SK-N-SH (cell line): Measurements from ENCODE around the gene LIPJ. TPM values are rescaled to one million over a fixed set of nuclear protein-coding genes. Genes with fewer than 3 reads are reported as not detected.

Experiments used
- CTCF ChIA-PET: fragments of 300-600, 350-600 bp; formaldehyde crosslinking; extraction: SDS; loops from one replicate; lab custom pipeline; 2021; lab: Yijun Ruan, JAX
- POLR2A ChIA-PET: fragments of 350-600 bp; sonication (Branson Sonifier 250); formaldehyde crosslinking; extraction: SDS; loops from one replicate; lab custom pipeline; 2020; ENCODE audit warnings: antibody characterized with exemption, inconsistent platforms; lab: Yijun Ruan, JAX
- DNase-seq: peaks from one replicate; pipeline ENCODE4 v3.0.0; 2012
- H2AFZ ChIP-seq: fragments of 200-600 bp; sonication (generic); 2 replicates; pipeline ENCODE4 v1.8.1; 2016; ENCODE audit warnings: antibody characterized with exemption, mild to moderate bottlenecking, low read depth
- H3F3A ChIP-seq: fragments of 200-600 bp; sonication (generic); replicated peaks from 2 replicates; pipeline ENCODE3; 2016; ENCODE audit warnings: antibody characterized with exemption, mild to moderate bottlenecking; ENCODE audit not compliant: insufficient read depth
- H3K27ac ChIP-seq, 2 experiments: fragments of 200-500 bp in 1 of 2; fragments of 200-600 bp in 1 of 2; sonication (Bioruptor generic) in 1 of 2; sonication (generic), shearing (Covaris generic) in 1 of 2; 2 replicates each; pipeline versions ENCODE4 v1.5.1 to v1.6.1; 2014 to 2016; ENCODE audit warnings: low read depth in 2 of 2, inconsistent platforms in 1 of 2, low read length in 1 of 2, mild to moderate bottlenecking in 1 of 2, mixed read lengths in 1 of 2
- H3K27me3 ChIP-seq: fragments of 200-600 bp; sonication (generic), shearing (Covaris generic); 2 replicates; pipeline ENCODE4 v1.6.1; 2016; ENCODE audit warnings: mixed run types; ENCODE audit not compliant: insufficient read depth
- H3K36me3 ChIP-seq, 2 experiments: fragments of 200-500 bp in 1 of 2; fragments of 200-600 bp in 1 of 2; sonication (Bioruptor generic) in 1 of 2; sonication (generic) in 1 of 2; replicated peaks in 1 of 2; 2 replicates each; pipeline versions ENCODE3 to v1.5.1; 2014 to 2016; ENCODE audit warnings: low read length in 1 of 2, mild to moderate bottlenecking in 1 of 2; ENCODE audit not compliant: insufficient read depth in 2 of 2, control insufficient read depth in 1 of 2
- H3K4me1 ChIP-seq, 2 experiments: fragments of 200-500 bp in 1 of 2; fragments of 200-600 bp in 1 of 2; sonication (Bioruptor generic) in 1 of 2; sonication (generic), shearing (Covaris generic) in 1 of 2; 2 replicates each; pipeline versions ENCODE4 v1.5.1 to v1.6.1; 2014 to 2016; ENCODE audit warnings: low read depth in 1 of 2, low read length in 1 of 2, mixed run types in 1 of 2; ENCODE audit not compliant: insufficient read depth in 2 of 2, control insufficient read depth in 1 of 2
- H3K4me2 ChIP-seq: fragments of 200-600 bp; sonication (generic), shearing (Covaris generic); 2 replicates; pipeline ENCODE4 v1.6.1; 2017; ENCODE audit warnings: mixed run types
- H3K4me3 ChIP-seq, 2 experiments: fragments of 200-500 bp in 1 of 2; fragments of 200-600 bp in 1 of 2; sonication (Bioruptor generic) in 1 of 2; sonication (generic), shearing (Covaris generic) in 1 of 2; 2 replicates each; pipeline versions ENCODE4 v1.5.1 to v1.8.1; 2014 to 2016; ENCODE audit warnings: low read depth in 2 of 2, inconsistent platforms in 1 of 2, low read length in 1 of 2, mild to moderate bottlenecking in 1 of 2, mixed read lengths in 1 of 2, moderate library complexity in 1 of 2
- H3K79me2 ChIP-seq: fragments of 200-600 bp; sonication (generic); 2 replicates; pipeline ENCODE4 v1.8.1; 2017; ENCODE audit warnings: mild to moderate bottlenecking; ENCODE audit not compliant: insufficient read depth
- H3K9ac ChIP-seq: fragments of 200-600 bp; sonication (generic); 2 replicates; pipeline ENCODE4 v1.6.1; 2017; ENCODE audit warnings: mixed run types
- H3K9me2 ChIP-seq: fragments of 200-600 bp; sonication (generic); 2 replicates; pipeline ENCODE4 v1.6.1; 2017; ENCODE audit warnings: mixed run types
- H3K9me3 ChIP-seq: fragments of 200-600 bp; sonication (generic); 2 replicates; pipeline ENCODE4 v1.6.1; 2017; ENCODE audit warnings: mixed run types, mild to moderate bottlenecking, moderate library complexity
- H4K20me1 ChIP-seq: fragments of 200-600 bp; sonication (generic); 2 replicates; pipeline ENCODE4 v1.6.1; 2017; ENCODE audit warnings: mild to moderate bottlenecking, mixed run types; ENCODE audit not compliant: insufficient read depth
- CHD2 ChIP-seq: fragments of 150-350 bp; IDR thresholded peaks from 2 replicates; pipeline ENCODE4 v1.6.1; 2018; ENCODE audit warnings: low read length; ENCODE audit not compliant: partially characterized antibody
- EP300 ChIP-seq, 2 experiments: IDR thresholded peaks; 2 replicates each; pipeline versions ENCODE4 v1.4.0 to v1.6.1; 2012; ENCODE audit warnings: borderline replicate concordance in 1 of 2, low read depth in 1 of 2, low read length in 1 of 2
- FOSL2 ChIP-seq: IDR thresholded peaks from 2 replicates; pipeline ENCODE4 v1.4.0; 2012; ENCODE audit warnings: low read depth, mild to moderate bottlenecking, moderate library complexity, borderline replicate concordance
- FOXJ3 ChIP-seq: sonication (generic); formaldehyde crosslinking; IDR thresholded peaks from 2 replicates; pipeline ENCODE4 v1.5.1; 2020; ENCODE audit warnings: mild to moderate bottlenecking, missing genetic modification reagents
- FOXM1 ChIP-seq: IDR thresholded peaks from 2 replicates; pipeline ENCODE4 v1.4.0; 2012; ENCODE audit warnings: low read depth, mild to moderate bottlenecking
- GATA2 ChIP-seq: sonication (generic); formaldehyde crosslinking; IDR thresholded peaks from 2 replicates; pipeline ENCODE4 v1.5.0; 2020; ENCODE audit warnings: mild to moderate bottlenecking, missing genetic modification reagents
- JUND ChIP-seq: IDR thresholded peaks from 2 replicates; pipeline ENCODE4 v1.4.0; 2012
- MXI1 ChIP-seq: IDR thresholded peaks from 2 replicates; pipeline ENCODE4 v1.6.1; 2012; ENCODE audit warnings: mild to moderate bottlenecking, low read depth, low read length, improper control_type of control experiment
- POLR2AphosphoS5 ChIP-seq: IDR thresholded peaks from 2 replicates; pipeline ENCODE4 v1.6.1; 2012; ENCODE audit warnings: low read depth, low read length
- RFX5 ChIP-seq: IDR thresholded peaks from 2 replicates; pipeline ENCODE4 v1.6.1; 2012; ENCODE audit warnings: mild to moderate bottlenecking, improper control_type of control experiment, low read length
- RXRA ChIP-seq: IDR thresholded peaks from 2 replicates; pipeline ENCODE4 v1.4.0; 2012; ENCODE audit warnings: low read depth, mild to moderate bottlenecking, borderline replicate concordance
- SMC3 ChIP-seq: IDR thresholded peaks from 2 replicates; pipeline ENCODE4 v1.6.1; 2012; ENCODE audit warnings: low read depth, low read length, improper control_type of control experiment
- TCF12 ChIP-seq: IDR thresholded peaks from 2 replicates; pipeline ENCODE4 v1.4.0; 2012
- TEAD4 ChIP-seq: IDR thresholded peaks from 2 replicates; pipeline ENCODE4 v1.4.0; 2012; ENCODE audit warnings: mild to moderate bottlenecking, borderline replicate concordance; ENCODE audit not compliant: insufficient read depth
- YY1 ChIP-seq: IDR thresholded peaks from 2 replicates; pipeline ENCODE4 v1.4.0; 2012; ENCODE audit warnings: low read depth, mild to moderate bottlenecking
- WGBS: methylation state at CpG from one replicate; pipeline ENCODE4 v1.1.6; 2017; ENCODE audit warnings: low lambda C conversion rate; 5-methylcytosine and 5-hydroxymethylcytosine counted together
- polyA plus RNA-seq, 3 experiments: library from polyadenylated mRNA; depleted of rRNA; stranded (reverse); fragments of >200 nt; gene quantifications; 2 replicates each; pipeline ENCODE4 v1.2.3, GENCODE V29; 2012
- TF ChIP-seq, protein P1 (sequence below): IDR thresholded peaks from 2 replicates; pipeline ENCODE4 v1.6.1; 2012; ENCODE audit warnings: mild to moderate bottlenecking, low read depth, low read length, moderate library complexity
- TF ChIP-seq, protein P2 (sequence below): IDR thresholded peaks from 2 replicates; pipeline ENCODE4 v1.4.0; 2012; ENCODE audit warnings: low read depth
- TF ChIP-seq, protein P3 (sequence below): IDR thresholded peaks from 2 replicates; pipeline ENCODE4 v1.4.0; 2012; ENCODE audit warnings: low read depth, borderline replicate concordance
- TF ChIP-seq, protein P4 (sequence below): fragments of 150-350 bp; IDR thresholded peaks from 2 replicates; pipeline ENCODE4 v1.6.1; 2016; ENCODE audit warnings: mild to moderate bottlenecking, low read depth, low read length

Gene LIPJ
- polyA plus RNA-seq, 1 of the 3 experiments (the other 2 are of a cell fraction), result not detected

DNA sequence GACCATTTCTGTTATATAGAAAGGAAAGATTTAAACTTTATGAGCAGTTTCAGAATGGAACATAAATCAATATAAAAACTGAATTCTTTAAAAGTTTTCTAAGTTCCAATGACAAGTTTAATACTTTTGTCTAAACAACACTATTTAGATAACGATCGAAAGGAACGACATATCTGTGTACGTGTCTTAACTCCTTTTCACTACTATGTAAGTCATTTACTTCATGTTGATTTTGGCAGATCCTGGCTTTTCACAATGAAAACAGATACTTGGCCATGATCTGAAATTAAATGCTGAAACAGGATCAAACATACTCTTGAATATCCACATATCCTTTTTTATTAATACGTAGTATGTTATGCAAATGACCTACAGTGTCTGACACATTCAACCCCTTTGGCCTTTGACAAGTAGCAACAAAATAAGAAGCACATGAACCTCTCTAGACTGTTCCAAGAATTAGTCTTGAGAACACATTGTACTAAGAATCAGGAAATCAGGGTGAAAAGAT is 45.4 kb upstream of the LIPJ start:
- Histone ChIP-seq H3K27me3 (no peaks in the 10 kb centered on the region), H3F3A (no peaks in the 10 kb centered on the region), H2AFZ (no peak overlapping the region), H3K27ac (no peak overlapping the region)
- TF ChIP-seq CHD2 (no peak), TCF12 (no peak), MXI1 (no peak), SMC3 (no peak), TEAD4 (no peak), EP300 (IDR thresholded peaks at IDR 0.05; ENCODE audit: borderline replicate concordance in 1 of 2, low read depth in 1 of 2, low read length in 1 of 2) (no peak), POLR2AphosphoS5 (no peak), YY1 (no peak), GATA2 (CRISPR knock-in tag) (no peak), FOSL2 (no peak), FOXM1 (no peak), JUND (no peak), FOXJ3 (no peak), RXRA (no peak)
- TF ChIP-seq, protein P1, sequence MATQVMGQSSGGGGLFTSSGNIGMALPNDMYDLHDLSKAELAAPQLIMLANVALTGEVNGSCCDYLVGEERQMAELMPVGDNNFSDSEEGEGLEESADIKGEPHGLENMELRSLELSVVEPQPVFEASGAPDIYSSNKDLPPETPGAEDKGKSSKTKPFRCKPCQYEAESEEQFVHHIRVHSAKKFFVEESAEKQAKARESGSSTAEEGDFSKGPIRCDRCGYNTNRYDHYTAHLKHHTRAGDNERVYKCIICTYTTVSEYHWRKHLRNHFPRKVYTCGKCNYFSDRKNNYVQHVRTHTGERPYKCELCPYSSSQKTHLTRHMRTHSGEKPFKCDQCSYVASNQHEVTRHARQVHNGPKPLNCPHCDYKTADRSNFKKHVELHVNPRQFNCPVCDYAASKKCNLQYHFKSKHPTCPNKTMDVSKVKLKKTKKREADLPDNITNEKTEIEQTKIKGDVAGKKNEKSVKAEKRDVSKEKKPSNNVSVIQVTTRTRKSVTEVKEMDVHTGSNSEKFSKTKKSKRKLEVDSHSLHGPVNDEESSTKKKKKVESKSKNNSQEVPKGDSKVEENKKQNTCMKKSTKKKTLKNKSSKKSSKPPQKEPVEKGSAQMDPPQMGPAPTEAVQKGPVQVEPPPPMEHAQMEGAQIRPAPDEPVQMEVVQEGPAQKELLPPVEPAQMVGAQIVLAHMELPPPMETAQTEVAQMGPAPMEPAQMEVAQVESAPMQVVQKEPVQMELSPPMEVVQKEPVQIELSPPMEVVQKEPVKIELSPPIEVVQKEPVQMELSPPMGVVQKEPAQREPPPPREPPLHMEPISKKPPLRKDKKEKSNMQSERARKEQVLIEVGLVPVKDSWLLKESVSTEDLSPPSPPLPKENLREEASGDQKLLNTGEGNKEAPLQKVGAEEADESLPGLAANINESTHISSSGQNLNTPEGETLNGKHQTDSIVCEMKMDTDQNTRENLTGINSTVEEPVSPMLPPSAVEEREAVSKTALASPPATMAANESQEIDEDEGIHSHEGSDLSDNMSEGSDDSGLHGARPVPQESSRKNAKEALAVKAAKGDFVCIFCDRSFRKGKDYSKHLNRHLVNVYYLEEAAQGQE, result no peak
- TF ChIP-seq, protein P2, sequence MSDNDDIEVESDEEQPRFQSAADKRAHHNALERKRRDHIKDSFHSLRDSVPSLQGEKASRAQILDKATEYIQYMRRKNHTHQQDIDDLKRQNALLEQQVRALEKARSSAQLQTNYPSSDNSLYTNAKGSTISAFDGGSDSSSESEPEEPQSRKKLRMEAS, result no peak
- TF ChIP-seq, all 33 proteins: peak for 0
- CTCF ChIA-PET, result interaction anchor here (2.6 kb wide), 1 partner anchor 9 kb away, joined by 7 read pairs; no protein-coding TSS in a partner anchor
- H4K20me1 ChIP-seq, result no peaks in the 10 kb centered on the region
- H3K4me1 ChIP-seq, result no peaks in the 10 kb centered on the region
- H3K36me3 ChIP-seq, result no peaks in the 10 kb centered on the region
- H3K4me3 ChIP-seq, result no peak overlapping the region
- POLR2A ChIA-PET, result no interaction called here
- 97% methylated on average over 5 of the region's 5 CpGs for WGBS
- no peak overlapping the region for H3K4me2 ChIP-seq
- H3K9me3 ChIP-seq, result no peaks in the 10 kb centered on the region
- no peaks in the 10 kb centered on the region for H3K9me2 ChIP-seq
- no peaks in the 10 kb centered on the region for H3K79me2 ChIP-seq
- no peak for DNase-seq
- H3K9ac ChIP-seq, result no peak overlapping the region

DNA sequence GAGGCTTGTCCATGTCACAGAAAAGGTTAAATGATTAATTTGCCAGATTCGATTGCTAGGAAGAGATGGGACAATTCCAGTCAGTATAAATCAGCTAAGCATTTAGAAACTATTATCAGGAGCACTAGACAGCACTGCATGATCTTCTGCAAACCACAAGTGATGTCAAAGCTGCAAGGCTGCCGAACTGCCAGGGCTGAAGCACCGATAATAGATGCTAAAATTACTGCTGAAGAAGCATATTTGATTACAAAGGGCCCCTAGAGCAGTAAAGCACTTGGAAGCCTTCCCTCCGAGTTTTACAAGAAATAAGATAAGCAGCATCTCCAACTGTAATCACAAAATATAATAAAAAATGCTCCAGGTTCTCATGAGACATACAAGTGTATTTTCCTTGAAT is 44.0 kb upstream of the LIPJ start:
- no peak overlapping the region for H3K9ac ChIP-seq
- no peaks in the 10 kb centered on the region for H3K4me1 ChIP-seq
- ChIA-PET POLR2A (no interaction called here), CTCF (interaction anchor here (2.6 kb wide), 1 partner anchor 10 kb away, joined by 7 read pairs; no protein-coding TSS in a partner anchor)
- no peak overlapping the region for H2AFZ ChIP-seq
- no peaks in the 10 kb centered on the region for H3K9me2 ChIP-seq
- no peaks in the 10 kb centered on the region for H3K9me3 ChIP-seq
- no peaks in the 10 kb centered on the region for H4K20me1 ChIP-seq
- no peak overlapping the region for H3K4me3 ChIP-seq
- no peak overlapping the region for H3K4me2 ChIP-seq
- no peak overlapping the region for H3K27ac ChIP-seq
- H3F3A ChIP-seq, result no peaks in the 10 kb centered on the region
- no peaks in the 10 kb centered on the region for H3K36me3 ChIP-seq
- DNase-seq, result no peak
- no peaks in the 10 kb centered on the region for H3K79me2 ChIP-seq
- H3K27me3 ChIP-seq, result no peaks in the 10 kb centered on the region
- 79% methylated on average over 4 of the region's 4 CpGs for WGBS
- TF ChIP-seq FOXM1 (no peak), RXRA (no peak), MXI1 (no peak), CHD2 (no peak), SMC3 (no peak), RFX5 (no peak)
- TF ChIP-seq, protein P3, sequence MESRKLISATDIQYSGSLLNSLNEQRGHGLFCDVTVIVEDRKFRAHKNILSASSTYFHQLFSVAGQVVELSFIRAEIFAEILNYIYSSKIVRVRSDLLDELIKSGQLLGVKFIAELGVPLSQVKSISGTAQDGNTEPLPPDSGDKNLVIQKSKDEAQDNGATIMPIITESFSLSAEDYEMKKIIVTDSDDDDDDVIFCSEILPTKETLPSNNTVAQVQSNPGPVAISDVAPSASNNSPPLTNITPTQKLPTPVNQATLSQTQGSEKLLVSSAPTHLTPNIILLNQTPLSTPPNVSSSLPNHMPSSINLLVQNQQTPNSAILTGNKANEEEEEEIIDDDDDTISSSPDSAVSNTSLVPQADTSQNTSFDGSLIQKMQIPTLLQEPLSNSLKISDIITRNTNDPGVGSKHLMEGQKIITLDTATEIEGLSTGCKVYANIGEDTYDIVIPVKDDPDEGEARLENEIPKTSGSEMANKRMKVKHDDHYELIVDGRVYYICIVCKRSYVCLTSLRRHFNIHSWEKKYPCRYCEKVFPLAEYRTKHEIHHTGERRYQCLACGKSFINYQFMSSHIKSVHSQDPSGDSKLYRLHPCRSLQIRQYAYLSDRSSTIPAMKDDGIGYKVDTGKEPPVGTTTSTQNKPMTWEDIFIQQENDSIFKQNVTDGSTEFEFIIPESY, result no peak
- TF ChIP-seq, protein P4, sequence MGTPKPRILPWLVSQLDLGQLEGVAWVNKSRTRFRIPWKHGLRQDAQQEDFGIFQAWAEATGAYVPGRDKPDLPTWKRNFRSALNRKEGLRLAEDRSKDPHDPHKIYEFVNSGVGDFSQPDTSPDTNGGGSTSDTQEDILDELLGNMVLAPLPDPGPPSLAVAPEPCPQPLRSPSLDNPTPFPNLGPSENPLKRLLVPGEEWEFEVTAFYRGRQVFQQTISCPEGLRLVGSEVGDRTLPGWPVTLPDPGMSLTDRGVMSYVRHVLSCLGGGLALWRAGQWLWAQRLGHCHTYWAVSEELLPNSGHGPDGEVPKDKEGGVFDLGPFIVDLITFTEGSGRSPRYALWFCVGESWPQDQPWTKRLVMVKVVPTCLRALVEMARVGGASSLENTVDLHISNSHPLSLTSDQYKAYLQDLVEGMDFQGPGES, result no peak
